ENCODE results near the gene HIKESHI. TPM values are rescaled to one million over a fixed set of nuclear protein-coding genes. Genes with fewer than 3 reads are reported as not detected.

Gene HIKESHI
- polyA plus RNA-seq, 1 of the 3 experiments (the other 2 are of a cell fraction): 62.3 TPM

DNA sequence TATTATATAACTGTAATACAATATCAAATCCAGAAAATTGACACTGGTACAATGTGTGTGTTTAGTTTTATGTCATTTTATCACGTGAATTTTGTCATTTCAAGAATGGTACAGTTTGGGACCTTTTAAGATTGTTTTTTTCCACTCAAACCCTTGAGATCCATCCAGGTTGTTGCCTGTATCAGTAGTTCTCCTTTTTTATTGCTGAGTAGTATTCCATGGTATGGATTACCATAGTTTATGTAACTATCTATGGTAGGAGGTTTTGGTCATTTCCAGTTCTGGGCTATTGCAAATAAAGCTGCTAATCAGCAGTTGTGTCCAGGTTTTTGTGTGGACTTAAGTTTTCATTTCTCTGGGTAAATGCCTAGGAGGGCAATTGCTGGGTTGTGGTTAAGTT lies 32.4 kb upstream of the HIKESHI start:
- Histone ChIP-seq H3K36me3 (replicated peaks in 1 of 2; ENCODE audit: control insufficient read depth in 1 of 2, insufficient read depth in 2 of 2, low read length in 1 of 2) (peaks cover 40 to 50% of the 10 kb centered on the region in 2 experiments), H2AFZ (ENCODE audit: low read depth) (no peak overlapping the region), H3K27ac (ENCODE audit: low read depth in 2 of 2, low read length in 1 of 2) (no peak overlapping the region), H3K4me2 (no peak overlapping the region), H3K27me3 (ENCODE audit: insufficient read depth) (no peaks in the 10 kb centered on the region), H3K9ac (no peak overlapping the region), H3K4me3 (ENCODE audit: low read depth in 2 of 2, low read length in 1 of 2) (no peak overlapping the region), H3K9me2 (no peaks in the 10 kb centered on the region), H3K79me2 (ENCODE audit: insufficient read depth) (peaks cover 50% of the 10 kb centered on the region; the same call in 1 of the 2 replicates), H3K4me1 (ENCODE audit: control insufficient read depth in 1 of 2, insufficient read depth in 2 of 2, low read depth in 1 of 2, low read length in 1 of 2) (no peaks in the 10 kb centered on the region), H3K9me3 (no peaks in the 10 kb centered on the region), H3F3A (replicated peaks; ENCODE audit: insufficient read depth) (peaks cover 18% of the 10 kb centered on the region), H4K20me1 (ENCODE audit: insufficient read depth) (no peaks in the 10 kb centered on the region)
- POLR2A ChIA-PET: no interaction called here
- CTCF ChIA-PET: no interaction called here
- DNase-seq: no peak
- no peak for TF ChIP-seq ELF1 (IDR thresholded peaks at IDR 0.05)
- TF ChIP-seq, protein P1, sequence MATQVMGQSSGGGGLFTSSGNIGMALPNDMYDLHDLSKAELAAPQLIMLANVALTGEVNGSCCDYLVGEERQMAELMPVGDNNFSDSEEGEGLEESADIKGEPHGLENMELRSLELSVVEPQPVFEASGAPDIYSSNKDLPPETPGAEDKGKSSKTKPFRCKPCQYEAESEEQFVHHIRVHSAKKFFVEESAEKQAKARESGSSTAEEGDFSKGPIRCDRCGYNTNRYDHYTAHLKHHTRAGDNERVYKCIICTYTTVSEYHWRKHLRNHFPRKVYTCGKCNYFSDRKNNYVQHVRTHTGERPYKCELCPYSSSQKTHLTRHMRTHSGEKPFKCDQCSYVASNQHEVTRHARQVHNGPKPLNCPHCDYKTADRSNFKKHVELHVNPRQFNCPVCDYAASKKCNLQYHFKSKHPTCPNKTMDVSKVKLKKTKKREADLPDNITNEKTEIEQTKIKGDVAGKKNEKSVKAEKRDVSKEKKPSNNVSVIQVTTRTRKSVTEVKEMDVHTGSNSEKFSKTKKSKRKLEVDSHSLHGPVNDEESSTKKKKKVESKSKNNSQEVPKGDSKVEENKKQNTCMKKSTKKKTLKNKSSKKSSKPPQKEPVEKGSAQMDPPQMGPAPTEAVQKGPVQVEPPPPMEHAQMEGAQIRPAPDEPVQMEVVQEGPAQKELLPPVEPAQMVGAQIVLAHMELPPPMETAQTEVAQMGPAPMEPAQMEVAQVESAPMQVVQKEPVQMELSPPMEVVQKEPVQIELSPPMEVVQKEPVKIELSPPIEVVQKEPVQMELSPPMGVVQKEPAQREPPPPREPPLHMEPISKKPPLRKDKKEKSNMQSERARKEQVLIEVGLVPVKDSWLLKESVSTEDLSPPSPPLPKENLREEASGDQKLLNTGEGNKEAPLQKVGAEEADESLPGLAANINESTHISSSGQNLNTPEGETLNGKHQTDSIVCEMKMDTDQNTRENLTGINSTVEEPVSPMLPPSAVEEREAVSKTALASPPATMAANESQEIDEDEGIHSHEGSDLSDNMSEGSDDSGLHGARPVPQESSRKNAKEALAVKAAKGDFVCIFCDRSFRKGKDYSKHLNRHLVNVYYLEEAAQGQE (IDR thresholded peaks at IDR 0.05; ENCODE audit: low read depth, low read length): no peak
- 95% methylated on average over 1 of the region's 1 CpG for WGBS (ENCODE audit: low lambda C conversion rate)

DNA sequence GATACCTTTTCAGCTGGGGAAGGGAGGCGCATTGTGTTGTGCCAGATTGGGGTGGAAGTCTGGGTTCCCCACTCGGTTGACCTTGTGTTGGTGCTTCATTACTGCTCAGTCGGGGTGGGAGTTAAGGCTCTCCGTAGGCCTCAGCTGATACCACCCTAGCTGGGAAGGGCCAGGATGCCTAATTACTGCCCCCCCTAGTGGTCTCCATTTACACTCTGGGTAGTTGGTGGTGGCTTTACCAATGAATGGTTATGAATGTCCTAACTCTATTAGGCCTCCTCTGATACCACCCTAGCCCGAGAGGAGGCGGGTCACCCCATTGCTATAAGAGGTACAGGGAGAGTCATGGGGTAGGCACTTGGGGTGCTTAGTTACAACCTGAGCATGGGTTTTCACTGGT lies 27.5 kb upstream of the HIKESHI start:
- POLR2A ChIA-PET: no interaction called here
- TF ChIP-seq CTCF (IDR thresholded peaks at IDR 0.05) (peak; percentile 35), NRF1 (IDR thresholded peaks at IDR 0.05; ENCODE audit: low read depth, low read length) (no peak), FOSL2 (IDR thresholded peaks at IDR 0.05; ENCODE audit: borderline replicate concordance, low read depth) (no peak)
- TF ChIP-seq, protein P2, sequence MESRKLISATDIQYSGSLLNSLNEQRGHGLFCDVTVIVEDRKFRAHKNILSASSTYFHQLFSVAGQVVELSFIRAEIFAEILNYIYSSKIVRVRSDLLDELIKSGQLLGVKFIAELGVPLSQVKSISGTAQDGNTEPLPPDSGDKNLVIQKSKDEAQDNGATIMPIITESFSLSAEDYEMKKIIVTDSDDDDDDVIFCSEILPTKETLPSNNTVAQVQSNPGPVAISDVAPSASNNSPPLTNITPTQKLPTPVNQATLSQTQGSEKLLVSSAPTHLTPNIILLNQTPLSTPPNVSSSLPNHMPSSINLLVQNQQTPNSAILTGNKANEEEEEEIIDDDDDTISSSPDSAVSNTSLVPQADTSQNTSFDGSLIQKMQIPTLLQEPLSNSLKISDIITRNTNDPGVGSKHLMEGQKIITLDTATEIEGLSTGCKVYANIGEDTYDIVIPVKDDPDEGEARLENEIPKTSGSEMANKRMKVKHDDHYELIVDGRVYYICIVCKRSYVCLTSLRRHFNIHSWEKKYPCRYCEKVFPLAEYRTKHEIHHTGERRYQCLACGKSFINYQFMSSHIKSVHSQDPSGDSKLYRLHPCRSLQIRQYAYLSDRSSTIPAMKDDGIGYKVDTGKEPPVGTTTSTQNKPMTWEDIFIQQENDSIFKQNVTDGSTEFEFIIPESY (IDR thresholded peaks at IDR 0.05; ENCODE audit: borderline replicate concordance, low read depth): no peak
- no peak overlapping the region for H3K4me3 ChIP-seq (ENCODE audit: low read depth in 2 of 2, low read length in 1 of 2)
- no peaks in the 10 kb centered on the region for H3K4me1 ChIP-seq (ENCODE audit: control insufficient read depth in 1 of 2, insufficient read depth in 2 of 2, low read depth in 1 of 2, low read length in 1 of 2)
- H3K79me2 ChIP-seq (ENCODE audit: insufficient read depth): peaks cover 61% of the 10 kb centered on the region; the same call in 1 of the 2 replicates
- H3K9me3 ChIP-seq: no peaks in the 10 kb centered on the region
- peak; percentile 7 for DNase-seq
- no peaks in the 10 kb centered on the region for H3K27me3 ChIP-seq (ENCODE audit: insufficient read depth)
- peaks cover 53 to 58% of the 10 kb centered on the region in 2 experiments for H3K36me3 ChIP-seq (replicated peaks in 1 of 2; ENCODE audit: control insufficient read depth in 1 of 2, insufficient read depth in 2 of 2, low read length in 1 of 2)
- CTCF ChIA-PET: interaction anchor here (0.6 to 1.6 kb wide), 2 partner anchors 176 to 420 kb away, joined by 3 to 6 read pairs; partner anchors contain the start of gene CCDC83
- H3K4me2 ChIP-seq: no peak overlapping the region
- no peak overlapping the region for H3K27ac ChIP-seq (ENCODE audit: low read depth in 2 of 2, low read length in 1 of 2)
- H3F3A ChIP-seq (replicated peaks; ENCODE audit: insufficient read depth): peaks cover 5% of the 10 kb centered on the region
- no peaks in the 10 kb centered on the region for H4K20me1 ChIP-seq (ENCODE audit: insufficient read depth)
- WGBS (ENCODE audit: low lambda C conversion rate): 98% methylated on average over 6 of the region's 6 CpGs
- no peaks in the 10 kb centered on the region for H3K9me2 ChIP-seq
- H3K9ac ChIP-seq: no peak overlapping the region
- H2AFZ ChIP-seq (ENCODE audit: low read depth): no peak overlapping the region

Data from SK-N-SH (cell line).